Lower leg skin (tissue), 3 donors: ENCODE results near the gene CYP26C1.

Source experiments
- POLR2A ChIP-seq, 2 donors: fragments of 450-650 bp; IDR thresholded peaks; one replicate each; pipeline ENCODE4 v1.6.1; 2016 to 2017; ENCODE audit warnings: antibody characterized with exemption in 2 of 2, mild to moderate bottlenecking in 1 of 2, moderate library complexity in 1 of 2
- TF ChIP-seq, protein P1 (sequence below), 3 donors: fragments of 450-650 bp; IDR thresholded peaks; one replicate each; pipeline ENCODE4 v1.5.1; 2016; ENCODE audit warnings: antibody characterized with exemption in 3 of 3, mild to moderate bottlenecking in 3 of 3, moderate library complexity in 2 of 3

DNA sequence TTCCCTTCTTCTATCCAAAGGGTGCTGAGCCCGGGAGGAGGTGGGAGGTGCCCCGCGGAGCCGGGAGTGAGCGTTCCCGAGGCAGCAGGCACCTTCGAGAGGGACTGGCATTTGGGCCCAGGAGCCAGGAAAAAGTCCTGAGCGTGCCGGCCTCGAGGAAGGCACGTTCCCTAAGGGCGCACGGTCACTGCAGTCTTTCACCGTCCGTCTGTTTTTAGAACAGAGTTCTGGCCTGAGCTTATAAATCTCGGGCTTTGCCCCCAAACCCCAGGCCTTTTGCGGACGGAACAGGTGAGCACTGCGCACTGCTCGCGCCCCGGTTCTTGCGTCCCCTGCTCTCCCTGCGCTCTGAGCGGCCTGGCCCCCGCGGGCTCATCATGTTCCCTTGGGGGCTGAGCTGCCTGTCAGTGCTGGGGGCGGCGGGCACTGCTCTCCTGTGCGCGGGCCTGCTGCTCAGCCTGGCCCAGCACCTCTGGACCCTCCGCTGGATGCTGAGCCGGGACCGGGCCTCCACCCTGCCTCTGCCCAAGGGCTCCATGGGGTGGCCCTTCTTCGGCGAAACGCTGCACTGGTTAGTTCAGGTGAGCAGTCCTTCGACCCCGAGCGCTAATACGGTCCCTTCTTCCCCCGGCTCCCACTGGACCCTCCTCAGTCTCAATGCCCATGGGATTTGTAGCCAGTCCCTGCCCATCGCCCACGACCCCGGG lies 442 bp downstream of the CYP26C1 start:
- TF ChIP-seq, protein P1, sequence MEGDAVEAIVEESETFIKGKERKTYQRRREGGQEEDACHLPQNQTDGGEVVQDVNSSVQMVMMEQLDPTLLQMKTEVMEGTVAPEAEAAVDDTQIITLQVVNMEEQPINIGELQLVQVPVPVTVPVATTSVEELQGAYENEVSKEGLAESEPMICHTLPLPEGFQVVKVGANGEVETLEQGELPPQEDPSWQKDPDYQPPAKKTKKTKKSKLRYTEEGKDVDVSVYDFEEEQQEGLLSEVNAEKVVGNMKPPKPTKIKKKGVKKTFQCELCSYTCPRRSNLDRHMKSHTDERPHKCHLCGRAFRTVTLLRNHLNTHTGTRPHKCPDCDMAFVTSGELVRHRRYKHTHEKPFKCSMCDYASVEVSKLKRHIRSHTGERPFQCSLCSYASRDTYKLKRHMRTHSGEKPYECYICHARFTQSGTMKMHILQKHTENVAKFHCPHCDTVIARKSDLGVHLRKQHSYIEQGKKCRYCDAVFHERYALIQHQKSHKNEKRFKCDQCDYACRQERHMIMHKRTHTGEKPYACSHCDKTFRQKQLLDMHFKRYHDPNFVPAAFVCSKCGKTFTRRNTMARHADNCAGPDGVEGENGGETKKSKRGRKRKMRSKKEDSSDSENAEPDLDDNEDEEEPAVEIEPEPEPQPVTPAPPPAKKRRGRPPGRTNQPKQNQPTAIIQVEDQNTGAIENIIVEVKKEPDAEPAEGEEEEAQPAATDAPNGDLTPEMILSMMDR (IDR thresholded peaks at IDR 0.05): no peak
- no peak for TF ChIP-seq POLR2A (IDR thresholded peaks at IDR 0.05)
